Measurements from ENCODE around the gene TENM4. TPM values are rescaled to one million over a fixed set of nuclear protein-coding genes. Genes with fewer than 3 reads are reported as not detected.

Gene TENM4
- polyA plus RNA-seq, 3 donors = 0.31 to 1.7 TPM; not detected in 1

DNA sequence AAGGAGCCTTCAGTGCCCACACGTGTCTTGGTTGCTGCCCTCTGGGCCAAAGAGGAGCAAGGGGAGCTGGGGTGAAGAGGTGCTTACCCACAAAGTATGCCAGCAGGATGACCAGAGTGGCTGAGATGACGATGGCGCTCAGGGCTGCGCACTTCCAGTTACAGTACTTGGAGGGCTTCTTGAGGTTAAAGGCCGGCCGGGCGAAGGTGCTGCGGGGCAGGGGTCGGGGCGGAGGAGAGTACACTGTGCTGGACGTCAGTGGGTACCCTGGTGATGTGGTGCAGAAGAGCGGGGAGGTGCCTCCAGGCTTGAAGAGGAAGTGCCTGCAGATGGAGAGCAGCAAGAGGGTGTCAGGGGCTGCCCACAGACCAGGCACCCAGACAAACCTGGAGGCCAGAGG is 551.1 kb downstream of the TENM4 start:
- H3K4me1 Mint-ChIP-seq = no peaks in the 10 kb centered on the region
- Histone ChIP-seq H3K9me3 (replicated peaks in 1 of 2; ENCODE audit: control insufficient read depth in 1 of 2, insufficient read depth in 1 of 2, low read length in 2 of 2) (no peaks in the 10 kb centered on the region), H3K4me1 (ENCODE audit: control insufficient read depth in 1 of 2, insufficient read depth in 2 of 2, low read length in 2 of 2) (no peaks in the 10 kb centered on the region), H3K36me3 (replicated peaks in 1 of 2; ENCODE audit: control insufficient read depth in 1 of 2, insufficient read depth in 2 of 2, low read length in 2 of 2) (no peaks in the 10 kb centered on the region), H3K27ac (ENCODE audit: low read depth in 1 of 2, low read length in 2 of 2) (no peak overlapping the region), H4K20me1 (ENCODE audit: insufficient read depth, low read length) (no peaks in the 10 kb centered on the region), H2AFZ (ENCODE audit: insufficient read depth, low read depth, low read length, poor library complexity, severe bottlenecking) (no peak overlapping the region), H3K4me2 (replicated peaks; ENCODE audit: extremely low read depth, low read length, poor library complexity, severe bottlenecking) (no peak overlapping the region), H3K27me3 (ENCODE audit: control insufficient read depth in 2 of 2, insufficient read depth in 2 of 2, low read length in 2 of 2) (no peaks in the 10 kb centered on the region), H3K9ac (ENCODE audit: insufficient read depth, low read length, poor library complexity, severe bottlenecking) (no peak overlapping the region), H3K4me3 (replicated peaks in 1 of 3; ENCODE audit: low read depth in 2 of 3, low read length in 3 of 3) (no peak overlapping the region), H3K79me2 (ENCODE audit: insufficient read depth, low read length) (no peaks in the 10 kb centered on the region)
- no peak overlapping the region for H3K27ac Mint-ChIP-seq
- H3K9me3 Mint-ChIP-seq = peaks cover 0 to 3% (median 0%) of the 10 kb centered on the region in 7 donors
- TF ChIP-seq, protein P1, sequence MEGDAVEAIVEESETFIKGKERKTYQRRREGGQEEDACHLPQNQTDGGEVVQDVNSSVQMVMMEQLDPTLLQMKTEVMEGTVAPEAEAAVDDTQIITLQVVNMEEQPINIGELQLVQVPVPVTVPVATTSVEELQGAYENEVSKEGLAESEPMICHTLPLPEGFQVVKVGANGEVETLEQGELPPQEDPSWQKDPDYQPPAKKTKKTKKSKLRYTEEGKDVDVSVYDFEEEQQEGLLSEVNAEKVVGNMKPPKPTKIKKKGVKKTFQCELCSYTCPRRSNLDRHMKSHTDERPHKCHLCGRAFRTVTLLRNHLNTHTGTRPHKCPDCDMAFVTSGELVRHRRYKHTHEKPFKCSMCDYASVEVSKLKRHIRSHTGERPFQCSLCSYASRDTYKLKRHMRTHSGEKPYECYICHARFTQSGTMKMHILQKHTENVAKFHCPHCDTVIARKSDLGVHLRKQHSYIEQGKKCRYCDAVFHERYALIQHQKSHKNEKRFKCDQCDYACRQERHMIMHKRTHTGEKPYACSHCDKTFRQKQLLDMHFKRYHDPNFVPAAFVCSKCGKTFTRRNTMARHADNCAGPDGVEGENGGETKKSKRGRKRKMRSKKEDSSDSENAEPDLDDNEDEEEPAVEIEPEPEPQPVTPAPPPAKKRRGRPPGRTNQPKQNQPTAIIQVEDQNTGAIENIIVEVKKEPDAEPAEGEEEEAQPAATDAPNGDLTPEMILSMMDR (IDR thresholded peaks at IDR 0.05) = no peak
- no peak overlapping the region for H3K4me3 Mint-ChIP-seq
- peaks cover 2 to 11% (median 10%) of the 10 kb centered on the region in 3 donors for H3K27me3 Mint-ChIP-seq (ENCODE audit: low read depth in 3 of 3)
- intact Hi-C loops (cut with micrococcal nuclease) = no loop called here
- no peak for DNase-seq
- WGBS (ENCODE audit: insufficient coverage) = 95% methylated on average over 11 of the region's 12 CpGs
- H3K36me3 Mint-ChIP-seq = no peaks in the 10 kb centered on the region

DNA sequence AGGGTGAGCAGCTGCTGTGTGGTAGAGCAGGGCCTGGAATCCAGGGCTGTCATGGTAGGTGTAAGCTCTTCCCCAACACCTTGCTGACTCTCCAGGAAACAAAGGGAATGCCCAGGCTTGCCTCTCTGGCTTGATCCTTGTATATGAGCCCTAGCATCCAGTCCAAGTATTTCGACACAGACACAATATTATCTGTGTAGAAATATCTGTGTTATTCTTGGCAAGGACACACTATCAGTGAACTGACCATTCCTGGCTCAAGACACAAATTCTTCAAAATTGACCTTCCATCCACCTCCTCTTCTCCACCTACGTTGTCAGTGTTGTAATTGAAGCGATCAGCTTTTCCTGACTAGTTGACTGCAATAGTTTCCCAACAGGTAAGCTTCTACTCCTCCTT is 554.2 kb downstream of the TENM4 start:
- H3K4me3 Mint-ChIP-seq = no peak overlapping the region
- no peaks in the 10 kb centered on the region for H3K9me3 ChIP-seq (replicated peaks in 1 of 2; ENCODE audit: control insufficient read depth in 1 of 2, insufficient read depth in 1 of 2, low read length in 2 of 2)
- no peak overlapping the region for H3K27ac ChIP-seq (ENCODE audit: low read depth in 1 of 2, low read length in 2 of 2)
- intact Hi-C loops (cut with micrococcal nuclease) = no loop called here
- H3K27ac Mint-ChIP-seq = no peak overlapping the region
- no peaks in the 10 kb centered on the region for H3K4me1 ChIP-seq (ENCODE audit: control insufficient read depth in 1 of 2, insufficient read depth in 2 of 2, low read length in 2 of 2)
- peaks cover 2 to 8% (median 7%) of the 10 kb centered on the region in 3 donors for H3K27me3 Mint-ChIP-seq (ENCODE audit: low read depth in 3 of 3)
- H3K4me3 ChIP-seq (replicated peaks in 1 of 3; ENCODE audit: low read depth in 2 of 3, low read length in 3 of 3) = no peak overlapping the region
- no peak overlapping the region for H3K9ac ChIP-seq (ENCODE audit: insufficient read depth, low read length, poor library complexity, severe bottlenecking)
- H3K79me2 ChIP-seq (ENCODE audit: insufficient read depth, low read length) = no peaks in the 10 kb centered on the region
- H4K20me1 ChIP-seq (ENCODE audit: insufficient read depth, low read length) = no peaks in the 10 kb centered on the region
- no peaks in the 10 kb centered on the region for H3K36me3 Mint-ChIP-seq
- no peak overlapping the region for H3K4me2 ChIP-seq (replicated peaks; ENCODE audit: extremely low read depth, low read length, poor library complexity, severe bottlenecking)
- TF ChIP-seq, protein P1 (IDR thresholded peaks at IDR 0.05) = no peak
- WGBS (ENCODE audit: insufficient coverage) = 93% methylated on average over 2 of the region's 3 CpGs
- no peaks in the 10 kb centered on the region for H3K4me1 Mint-ChIP-seq
- no peak for DNase-seq
- peaks cover 0 to 3% (median 0%) of the 10 kb centered on the region in 7 donors for H3K9me3 Mint-ChIP-seq
- no peaks in the 10 kb centered on the region for H3K27me3 ChIP-seq (ENCODE audit: control insufficient read depth in 2 of 2, insufficient read depth in 2 of 2, low read length in 2 of 2)
- H2AFZ ChIP-seq (ENCODE audit: insufficient read depth, low read depth, low read length, poor library complexity, severe bottlenecking) = no peak overlapping the region
- H3K36me3 ChIP-seq (replicated peaks in 1 of 2; ENCODE audit: control insufficient read depth in 1 of 2, insufficient read depth in 2 of 2, low read length in 2 of 2) = no peaks in the 10 kb centered on the region

All from CD14-positive monocyte (primary cell).